Measurements from ENCODE around the gene ZNF710. TPM values are rescaled to one million over a fixed set of nuclear protein-coding genes. Genes with fewer than 3 reads are reported as not detected.

ZNF710 gene
- total RNA-seq, 4 donors from 2014 or later = 27.3 to 43.4 (median 35.6) TPM

GRCh38 chr15:90078965-90079364 is 77.8 kb downstream of the ZNF710 start:
- TF ChIP-seq POLR2AphosphoS5 (IDR thresholded peaks at IDR 0.05) (no peak), CTCF (IDR thresholded peaks at IDR 0.05) (no peak), EP300 (IDR thresholded peaks at IDR 0.05; ENCODE audit: low read depth) (no peak), POLR2A (IDR thresholded peaks at IDR 0.05) (no peak)
- no peak overlapping the region for H3K27ac ChIP-seq
- no peaks in the 10 kb centered on the region for H3K27me3 ChIP-seq
- DNase-seq = no peak
- in situ Hi-C loops (cut with MboI; ENCODE audit: low pct_ligation_motif_present in 1 of 4, low pct_unique_long_range_greater_than_20kb in 1 of 4, low sequenced_read_pairs in 3 of 4) = loop anchor here in 3 of 4 donors (10.0 to 25.0 kb wide), 3 partner anchors 184 to 342 kb away; partner anchors contain the start of genes MESP1 (in 2 of the 3) and AP3S2 (in 1 of the 3)
- no peaks in the 10 kb centered on the region for H3K9me3 ChIP-seq
- H3K36me3 ChIP-seq = peaks cover 0 to 6% (median 0%) of the 10 kb centered on the region in 4 donors
- intact Hi-C loops (cut with DNase I; ENCODE audit: low total_unique reads) = loop anchor here (5.0 kb wide), 1 partner anchor 703 kb away; no protein-coding TSS in a partner anchor
- H3K4me3 ChIP-seq = no peak overlapping the region
- H3K4me1 ChIP-seq = peaks cover 0 to 8% (median 2%) of the 10 kb centered on the region in 4 donors
- WGBS, 2 donors (ENCODE audit: low coverage in 1 of 2) = 90 to 92% methylated on average over 4 to 7 of the region's 7 CpGs

GRCh38 chr15:90079619-90080457 is 78.7 kb downstream of the ZNF710 start:
- TF ChIP-seq EP300 (IDR thresholded peaks at IDR 0.05; ENCODE audit: low read depth) (no peak), CTCF (IDR thresholded peaks at IDR 0.05) (no peak), POLR2A (IDR thresholded peaks at IDR 0.05) (no peak), POLR2AphosphoS5 (IDR thresholded peaks at IDR 0.05) (no peak)
- in situ Hi-C loops (cut with MboI; ENCODE audit: low pct_ligation_motif_present in 1 of 4, low pct_unique_long_range_greater_than_20kb in 1 of 4, low sequenced_read_pairs in 3 of 4) (loop anchor here in 3 of 4 donors (10.0 to 25.0 kb wide), 4 partner anchors 175 to 343 kb away; partner anchors contain the start of genes MESP1 (in 2 of the 3) and AP3S2 (in 1 of the 3)), intact Hi-C loops (cut with DNase I; ENCODE audit: low total_unique reads) (loop anchor here (5.0 to 10.0 kb wide), 2 partner anchors 175 to 702 kb away; no protein-coding TSS in a partner anchor)
- 88% methylated on average over 26 of the region's 28 CpGs; no CpG with 5 or more reads in 1 of the 2 donors for WGBS, 2 donors (ENCODE audit: low coverage in 1 of 2)
- Histone ChIP-seq H3K4me1 (peaks cover 0 to 8% (median 2%) of the 10 kb centered on the region in 4 donors), H3K9me3 (no peaks in the 10 kb centered on the region), H3K4me3 (no peak overlapping the region), H3K36me3 (peaks cover 0 to 15% (median 4%) of the 10 kb centered on the region in 4 donors), H3K27me3 (no peaks in the 10 kb centered on the region), H3K27ac (no peak overlapping the region)
- no peak for DNase-seq

GRCh38 chr15:90080458-90080755 is 79.3 kb downstream of the ZNF710 start:
- DNase-seq = no peak
- Histone ChIP-seq H3K9me3 (no peaks in the 10 kb centered on the region), H3K4me3 (no peak overlapping the region), H3K4me1 (peaks cover 0 to 8% (median 2%) of the 10 kb centered on the region in 4 donors), H3K27ac (no peak overlapping the region), H3K27me3 (no peaks in the 10 kb centered on the region), H3K36me3 (peaks cover 0 to 18% (median 5%) of the 10 kb centered on the region in 4 donors)
- WGBS, 2 donors (ENCODE audit: low coverage in 1 of 2) = 88 to 100% methylated on average over 4 to 9 of the region's 9 CpGs
- intact Hi-C loops (cut with DNase I; ENCODE audit: low total_unique reads) = loop anchor here (10.0 kb wide), 1 partner anchor 176 kb away; no protein-coding TSS in a partner anchor
- in situ Hi-C loops (cut with MboI; ENCODE audit: low pct_ligation_motif_present in 1 of 4, low pct_unique_long_range_greater_than_20kb in 1 of 4, low sequenced_read_pairs in 3 of 4) = loop anchor here in 3 of 4 donors (10.0 to 25.0 kb wide), 3 partner anchors 176 to 343 kb away; partner anchors contain the start of gene MESP1 (in 2 of the 3)
- no peak for TF ChIP-seq POLR2A (IDR thresholded peaks at IDR 0.05)
- no peak for TF ChIP-seq CTCF (IDR thresholded peaks at IDR 0.05)
- no peak for TF ChIP-seq POLR2AphosphoS5 (IDR thresholded peaks at IDR 0.05)
- TF ChIP-seq EP300 (IDR thresholded peaks at IDR 0.05; ENCODE audit: low read depth) = no peak

- Histone ChIP-seq H3K36me3 (peaks cover 0 to 18% (median 5%) of the 10 kb centered on the region in 4 donors), H3K27ac (no peak overlapping the region), H3K4me1 (peaks cover 0 to 8% (median 2%) of the 10 kb centered on the region in 4 donors), H3K4me3 (no peak overlapping the region), H3K9me3 (no peaks in the 10 kb centered on the region), H3K27me3 (no peaks in the 10 kb centered on the region)
- in situ Hi-C loops (cut with MboI; ENCODE audit: low pct_ligation_motif_present in 1 of 4, low pct_unique_long_range_greater_than_20kb in 1 of 4, low sequenced_read_pairs in 3 of 4) (loop anchor here in 3 of 4 donors (10.0 to 25.0 kb wide), 3 partner anchors 176 to 344 kb away; partner anchors contain the start of gene MESP1 (in 2 of the 3)), intact Hi-C loops (cut with DNase I; ENCODE audit: low total_unique reads) (loop anchor here (10.0 kb wide), 1 partner anchor 176 kb away; no protein-coding TSS in a partner anchor)
- 90 to 100% methylated on average over 1 to 11 of the region's 11 CpGs for WGBS, 2 donors (ENCODE audit: low coverage in 1 of 2)
- TF ChIP-seq CTCF (IDR thresholded peaks at IDR 0.05) = no peak
- TF ChIP-seq POLR2A (IDR thresholded peaks at IDR 0.05) = no peak
- TF ChIP-seq EP300 (IDR thresholded peaks at IDR 0.05; ENCODE audit: low read depth) = no peak
- no peak for TF ChIP-seq POLR2AphosphoS5 (IDR thresholded peaks at IDR 0.05)
- DNase-seq = no peak
Measured at GRCh38 chr15:90080818-90081393, 79.8 kb downstream of the ZNF710 start.
